DMS153 treated with DMSO at 0.1 percent for 48 hours (cell line): ENCODE measurements around the gene TUBB2B.
"Not testable (repeated sequence)": the region's sequence is repeated elsewhere in the genome, so short reads cannot be mapped to it uniquely, and the experiment has no call there.

Experiments
- DNase-seq: peaks from one replicate; lab custom pipeline; 2025; ENCODE audit not compliant: unreplicated experiment; lab: John Stamatoyannopoulos, UW

Gene TUBB2B

DNA sequence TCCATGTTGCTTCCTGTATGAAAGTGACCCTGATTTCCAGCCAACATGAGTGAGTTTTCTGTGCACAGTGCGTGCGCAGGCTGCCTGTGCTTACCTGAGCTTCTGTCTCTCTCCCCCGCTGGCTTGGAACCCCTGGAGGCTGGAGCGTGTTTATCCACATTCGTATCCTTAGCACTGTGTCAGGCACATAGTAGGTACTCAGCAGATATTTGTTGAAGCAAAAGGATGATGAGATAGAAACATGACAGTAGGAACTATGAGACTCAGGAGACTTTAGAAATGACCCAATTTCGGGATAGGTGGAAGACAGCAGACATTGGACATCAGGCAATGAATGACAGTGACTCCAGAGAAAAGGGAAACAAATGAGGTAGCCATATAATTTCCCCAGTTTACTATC lies 15.2 kb downstream of the TUBB2B start:
- DNase-seq = no peak

GRCh38 chr6:3211681-3212080 lies 15.8 kb downstream of the TUBB2B start:
- no peak for DNase-seq

DNA sequence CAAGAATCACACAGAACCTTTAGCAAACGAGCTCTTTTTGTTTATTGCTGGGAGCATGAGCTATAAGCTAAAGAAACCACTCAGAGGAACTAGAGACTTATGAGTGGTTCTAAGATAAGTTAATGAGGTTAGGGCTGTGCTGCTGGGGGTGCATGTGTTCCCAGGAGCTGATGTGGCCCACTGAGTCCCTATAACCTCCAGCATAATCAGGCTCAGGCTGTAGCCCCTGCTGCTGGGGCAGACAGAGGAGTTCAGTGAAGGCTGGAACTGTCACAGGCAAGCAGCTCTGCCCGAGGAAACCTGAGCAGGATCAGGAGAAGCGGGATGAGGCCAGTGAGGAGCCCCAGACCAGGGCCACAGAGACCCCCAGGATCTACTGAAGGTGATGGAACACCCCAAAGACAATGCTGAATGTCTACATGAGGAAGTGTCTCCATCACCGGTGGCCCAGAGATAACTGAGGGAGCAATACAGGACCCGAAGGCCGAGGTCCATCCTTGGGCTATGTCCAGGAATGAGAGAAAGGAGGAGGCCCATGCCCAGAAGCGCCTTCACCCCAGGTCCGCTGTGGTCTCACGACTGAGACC lies 17.3 kb downstream of the TUBB2B start:
- DNase-seq = no peak

GRCh38 chr6:3209114-3210023 lies 18.1 kb downstream of the TUBB2B start:
- DNase-seq = peak; percentile 49

DNA sequence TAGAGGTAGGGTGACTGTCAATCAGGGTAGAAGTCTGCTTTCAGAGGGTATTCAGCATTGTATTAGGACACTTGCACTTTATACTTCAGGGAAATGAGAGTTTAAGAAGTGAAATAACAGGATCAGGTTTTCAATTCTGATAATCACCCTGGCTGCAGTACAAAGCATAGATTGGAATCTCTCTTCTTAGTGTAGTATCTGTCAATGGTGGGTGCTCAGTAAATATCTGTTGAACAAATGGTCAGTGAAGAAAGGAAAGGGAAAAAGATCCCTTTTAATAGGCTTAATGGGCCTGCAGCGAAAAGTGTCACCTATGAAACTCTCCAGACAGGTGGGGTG lies 18.7 kb downstream of the TUBB2B start:
- no peak for DNase-seq

- DNase-seq = no peak
Observed at GRCh38 chr6:3208098-3208774, 19.2 kb downstream of the TUBB2B start.

DNA sequence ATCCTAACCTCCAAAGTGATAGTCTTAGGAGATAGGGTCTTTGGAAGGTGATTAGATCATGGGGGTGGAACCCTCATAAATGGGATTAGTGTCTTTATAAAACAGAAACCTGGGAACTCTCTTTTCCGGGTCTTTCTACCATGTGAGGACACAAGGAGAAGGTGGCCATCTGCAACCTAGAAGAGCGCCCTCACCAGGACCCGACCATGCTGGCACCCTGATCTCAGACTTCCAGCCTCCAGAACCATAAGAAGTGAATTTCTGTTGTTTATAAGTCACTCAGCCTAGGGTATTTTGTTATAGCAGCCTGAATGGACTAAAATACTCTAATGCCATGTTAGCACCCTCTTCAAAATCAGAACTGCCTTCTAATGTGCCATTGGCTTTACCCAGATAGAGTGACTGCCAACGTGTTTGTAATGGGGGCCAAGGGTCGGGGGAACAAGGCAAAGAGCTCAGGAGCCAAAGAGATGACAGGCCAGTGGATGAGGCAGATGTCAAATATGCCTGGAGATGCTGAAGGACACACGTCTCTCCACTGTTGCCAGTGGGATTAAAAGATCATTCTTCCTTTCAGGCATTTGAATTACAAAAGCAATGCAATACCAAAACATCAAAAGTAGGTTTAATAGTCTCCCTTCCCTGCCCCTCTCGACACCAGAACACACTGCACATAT lies 21.0 kb downstream of the TUBB2B start:
- no peak for DNase-seq

GRCh38 chr6:3205913-3206312 lies 21.5 kb downstream of the TUBB2B start:
- DNase-seq = no peak

- no peak for DNase-seq
Observed at GRCh38 chr6:3204921-3205320, 22.5 kb downstream of the TUBB2B start.

DNA sequence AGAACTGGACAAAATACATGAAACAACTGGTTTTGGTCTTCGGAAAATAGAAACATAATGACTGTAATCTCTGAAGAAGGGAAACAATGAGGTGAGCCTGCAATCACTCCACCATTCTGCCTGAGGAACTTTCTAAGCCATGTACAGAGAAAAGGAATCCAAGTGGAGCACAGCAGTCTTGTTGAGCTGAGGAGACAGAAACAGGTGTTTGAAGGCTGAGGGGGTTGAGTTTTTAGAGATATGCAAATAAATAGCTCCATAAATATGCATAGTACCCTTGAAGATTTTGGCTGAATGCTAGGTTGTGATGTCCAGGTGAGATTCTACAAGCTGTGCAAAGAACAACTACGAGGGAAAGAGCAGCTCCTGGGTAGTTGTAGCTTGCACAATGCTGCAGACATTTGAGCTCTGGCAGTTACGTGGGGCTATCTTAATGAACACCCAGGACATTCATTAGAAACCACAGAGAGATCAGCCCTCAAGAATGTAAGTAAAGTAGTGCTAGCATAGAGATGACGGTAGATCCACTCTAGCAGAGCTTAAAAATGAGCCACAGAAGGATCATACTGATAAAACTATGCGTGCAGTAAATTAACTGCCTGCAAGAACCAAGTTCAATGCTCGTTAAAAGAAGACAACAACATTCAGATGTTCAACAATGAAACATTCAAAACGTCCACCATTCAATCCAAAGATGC lies 24.3 kb downstream of the TUBB2B start:
- no peak for DNase-seq

DNA sequence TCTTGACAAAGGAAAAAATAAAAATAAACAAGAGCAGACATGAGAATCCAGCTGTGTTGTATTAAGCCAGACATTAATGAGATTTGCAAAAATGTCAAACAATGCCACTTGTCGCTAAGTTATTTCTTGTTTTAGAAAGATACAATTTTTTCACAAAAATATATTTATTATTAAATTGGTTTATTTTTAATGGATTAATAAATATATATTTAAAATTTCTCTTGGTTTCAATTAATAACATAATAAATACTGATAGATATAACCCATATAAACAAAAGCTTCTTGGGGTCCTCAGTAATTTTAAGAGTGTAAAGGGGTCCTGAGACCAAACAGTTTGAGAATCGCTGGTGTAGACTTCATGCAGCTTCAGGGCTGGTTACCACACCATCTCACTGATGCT lies 26.1 kb downstream of the TUBB2B start:
- DNase-seq = no peak

DNA sequence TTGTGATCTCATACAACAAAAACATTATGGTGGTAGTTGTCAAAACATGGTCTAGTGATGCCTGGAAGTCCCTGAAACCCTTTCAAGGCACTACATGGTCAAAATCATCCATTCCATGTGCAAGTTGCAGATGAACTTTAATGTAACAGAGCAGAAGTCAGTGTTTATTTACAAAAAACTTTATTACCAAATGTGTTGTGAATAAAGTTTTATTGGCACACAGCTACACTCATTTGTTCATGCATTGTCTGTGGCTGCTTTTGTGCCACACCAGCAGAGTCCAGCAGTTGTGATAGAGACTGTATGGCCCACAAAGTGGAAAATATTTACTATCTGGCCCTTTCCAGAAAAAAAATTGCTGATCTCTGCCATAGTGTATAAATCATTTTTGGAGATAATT lies 26.8 kb downstream of the TUBB2B start:
- no peak for DNase-seq

GRCh38 chr6:3199382-3199781 lies 28.1 kb downstream of the TUBB2B start:
- no peak for DNase-seq

DNA sequence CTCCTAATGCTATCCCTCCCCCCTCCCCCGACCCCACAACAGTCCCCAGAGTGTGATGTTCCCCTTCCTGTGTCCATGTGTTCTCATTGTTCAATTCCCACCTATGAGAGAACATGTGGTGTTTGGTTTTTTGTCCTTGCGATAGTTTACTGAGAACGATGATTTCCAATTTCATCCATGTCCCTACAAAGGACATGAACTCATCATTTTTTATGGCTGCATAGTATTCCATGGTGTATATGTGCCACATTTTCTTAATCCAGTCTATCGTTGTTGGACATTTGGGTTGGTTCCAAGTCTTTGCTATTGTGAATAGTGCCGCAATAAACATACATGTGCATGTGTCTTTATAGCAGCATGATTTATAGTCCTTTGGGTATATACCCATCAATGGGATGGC lies 29.7 kb downstream of the TUBB2B start:
- not testable (repeated sequence) for DNase-seq

GRCh38 chr6:3196770-3197169 lies 30.7 kb downstream of the TUBB2B start:
- no peak for DNase-seq

GRCh38 chr6:3195695-3196497 lies 31.6 kb downstream of the TUBB2B start:
- DNase-seq = peak; percentile 43

GRCh38 chr6:3195420-3195694 lies 32.1 kb downstream of the TUBB2B start:
- no peak for DNase-seq

DNA sequence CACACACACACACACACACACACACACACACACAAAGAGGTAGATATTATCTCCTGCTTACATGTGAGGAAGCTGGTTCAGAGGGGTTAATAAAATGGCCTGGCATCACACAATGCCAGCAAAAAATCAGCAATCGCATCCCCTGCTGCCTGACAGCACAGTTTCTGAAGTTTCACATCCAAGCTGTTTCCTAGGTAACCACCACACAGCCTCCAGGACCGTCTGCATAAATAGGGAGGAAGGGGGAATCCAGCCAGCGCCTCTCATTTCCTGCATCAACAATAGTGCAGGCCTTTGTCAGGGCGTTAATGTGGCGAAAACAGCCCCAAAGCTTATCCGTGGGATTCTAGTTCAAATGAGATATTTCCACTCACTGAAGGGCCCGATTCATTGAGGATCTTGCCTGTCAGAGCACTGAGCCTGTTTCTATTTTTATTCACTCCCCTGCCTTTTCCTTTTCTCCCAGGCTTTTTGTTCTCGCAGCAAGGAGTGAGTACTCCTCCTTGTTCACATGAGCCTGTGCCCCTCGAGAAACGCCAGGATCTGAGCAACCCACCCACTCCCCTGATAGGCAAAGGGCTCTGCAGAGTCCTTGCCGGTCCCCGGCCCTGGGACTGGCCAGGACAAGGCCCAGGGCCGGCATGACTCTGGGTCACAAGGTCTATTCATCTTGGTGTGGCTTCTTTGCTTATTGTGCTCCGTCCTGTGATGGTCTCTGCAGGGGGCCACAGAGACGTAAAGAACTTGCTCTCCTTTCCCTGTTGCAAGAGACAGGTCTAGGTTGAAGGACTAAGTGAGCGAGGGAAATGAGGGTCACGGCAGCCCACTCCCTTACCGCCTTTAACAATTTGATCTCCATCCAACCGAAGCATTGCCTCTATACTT lies 32.7 kb downstream of the TUBB2B start:
- DNase-seq = peak; percentile 1

DNA sequence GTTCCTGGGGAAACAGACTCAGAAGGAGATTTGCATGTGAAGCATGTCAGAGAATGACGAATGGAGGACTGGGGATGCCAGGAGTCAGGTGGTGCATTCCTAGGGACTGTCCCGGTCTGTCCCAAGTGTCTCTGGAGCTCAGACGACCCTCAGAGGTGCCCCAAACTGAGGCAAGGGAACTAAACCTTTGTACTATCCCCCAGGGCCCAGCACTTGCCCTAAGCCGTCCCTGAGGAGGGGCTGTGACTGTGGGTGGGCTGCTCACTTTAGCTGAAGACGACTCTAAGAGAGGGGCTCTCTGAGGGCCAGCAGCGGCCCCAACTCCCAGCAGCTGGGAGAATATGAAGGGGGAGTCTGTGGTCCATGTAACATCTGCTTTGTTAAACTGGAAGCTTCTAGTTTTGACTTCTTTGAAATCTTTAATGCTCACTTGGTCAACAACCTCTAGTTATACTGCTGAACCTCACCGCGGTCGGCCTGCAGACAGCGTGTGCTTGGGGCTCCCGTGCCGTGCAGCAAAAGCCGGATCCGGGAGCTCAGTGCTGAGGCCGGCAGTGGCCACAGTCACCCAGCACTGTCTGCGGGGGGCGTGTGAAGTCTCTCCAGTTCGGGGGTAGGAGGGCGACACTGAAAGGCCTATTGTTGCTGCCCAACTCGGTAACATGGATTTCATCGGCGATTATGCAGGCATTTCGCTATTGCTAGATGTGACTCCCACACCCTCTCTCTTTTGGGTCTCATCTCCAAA lies 34.2 kb downstream of the TUBB2B start:
- DNase-seq = no peak
